Mesendoderm (in vitro differentiated cells): ENCODE results near the gene KXD1.
A peak's percentile ranks its signal among the peaks of the same experiment; 100 is the strongest.

ENCODE experiments used
- DNase-seq: peaks from one replicate; pipeline ENCODE4 v3.0.0; 2013
- H2AK5ac ChIP-seq: 2 replicates; pipeline ENCODE4 v1.6.1; 2013; ENCODE audit warnings: low read length, inconsistent platforms
- H2BK120ac ChIP-seq: 2 replicates; pipeline ENCODE4 v1.6.1; 2013; ENCODE audit warnings: low read depth, mild to moderate bottlenecking, low read length, moderate library complexity, mixed read lengths
- H2BK15ac ChIP-seq: replicated peaks from 2 replicates; pipeline ENCODE4 v1.6.1; 2013; ENCODE audit warnings: low read depth, mild to moderate bottlenecking, moderate library complexity
- H2BK5ac ChIP-seq: 2 replicates; pipeline ENCODE4 v1.6.1; 2013; ENCODE audit warnings: low read length, inconsistent platforms
- H3K18ac ChIP-seq: 2 replicates; pipeline ENCODE4 v1.6.1; 2013; ENCODE audit warnings: mild to moderate bottlenecking, low read length, mixed read lengths
- H3K23ac ChIP-seq: one replicate; pipeline ENCODE4 v1.6.1; 2013; ENCODE audit warnings: low read length
- H3K27ac ChIP-seq: 2 replicates; pipeline ENCODE4 v1.5.1; 2013; ENCODE audit warnings: low read depth, mild to moderate bottlenecking, inconsistent platforms, low read length, moderate library complexity
- H3K27me3 ChIP-seq: 2 replicates; pipeline ENCODE4 v1.6.1; 2013; ENCODE audit warnings: low read length, control low read depth, mild to moderate bottlenecking, inconsistent platforms; ENCODE audit not compliant: insufficient read depth, poor library complexity
- H3K36me3 ChIP-seq: 2 replicates; pipeline ENCODE4 v1.6.1; 2013; ENCODE audit warnings: low read length, inconsistent platforms; ENCODE audit not compliant: control insufficient read depth, insufficient read depth
- H3K4ac ChIP-seq: one replicate; pipeline ENCODE4 v1.6.1; 2013; ENCODE audit warnings: low read depth, mild to moderate bottlenecking, low read length, moderate library complexity
- H3K4me1 ChIP-seq: 2 replicates; pipeline ENCODE4 v1.6.1; 2013; ENCODE audit warnings: low read depth, low read length, inconsistent platforms; ENCODE audit not compliant: control insufficient read depth
- H3K4me2 ChIP-seq: 2 replicates; pipeline ENCODE4 v1.6.1; 2013; ENCODE audit warnings: low read length
- H3K4me3 ChIP-seq: 2 replicates; pipeline ENCODE4 v1.5.1; 2013; ENCODE audit warnings: mild to moderate bottlenecking, low read length
- H3K56ac ChIP-seq: one replicate; pipeline ENCODE4 v1.6.1; 2013; ENCODE audit warnings: low read length
- H3K79me1 ChIP-seq: 2 replicates; pipeline ENCODE4 v1.6.1; 2013; ENCODE audit warnings: low read length, inconsistent platforms
- H3K79me2 ChIP-seq: 2 replicates; pipeline ENCODE4 v1.6.1; 2013; ENCODE audit warnings: mild to moderate bottlenecking, low read length; ENCODE audit not compliant: control insufficient read depth, insufficient read depth
- H3K9ac ChIP-seq: 2 replicates; pipeline ENCODE4 v1.6.1; 2013; ENCODE audit warnings: low read length, inconsistent platforms
- H4K5ac ChIP-seq: one replicate; pipeline ENCODE4 v1.6.1; 2013; ENCODE audit warnings: low read length
- H4K8ac ChIP-seq: one replicate; pipeline ENCODE4 v1.6.1; 2013; ENCODE audit warnings: low read depth, mild to moderate bottlenecking, control low read depth, low read length, moderate library complexity
- WGBS: extraction: QIAGEN DNeasy Blood & Tissue Kit; methylation state at CpG from one replicate; pipeline ENCODE4 v1.1.7; 2013; ENCODE audit warnings: low lambda C conversion rate, missing lambda C conversion rate; ENCODE audit not compliant: insufficient coverage; ENCODE audit errors: extremely low coverage; 5-methylcytosine and 5-hydroxymethylcytosine counted together

The KXD1 gene

GRCh38 chr19:18601875-18602274, 44.2 kb downstream of the KXD1 start:
- Histone ChIP-seq H3K4ac (no peak overlapping the region), H4K5ac (no peak overlapping the region), H3K23ac (no peak overlapping the region), H3K56ac (no peak overlapping the region), H3K9ac (no peak overlapping the region), H3K4me3 (no peak overlapping the region), H2BK5ac (no peak overlapping the region), H2BK15ac (no peak overlapping the region), H2AK5ac (no peak overlapping the region), H3K18ac (no peak overlapping the region), H3K27ac (no peak overlapping the region), H2BK120ac (no peak overlapping the region), H4K8ac (no peak overlapping the region), H3K36me3 (no peaks in the 10 kb centered on the region), H3K4me2 (no peak overlapping the region), H3K79me2 (no peaks in the 10 kb centered on the region), H3K79me1 (no peaks in the 10 kb centered on the region), H3K27me3 (peaks cover 11% of the 10 kb centered on the region), H3K4me1 (peaks cover 2% of the 10 kb centered on the region)
- no peak for DNase-seq
- WGBS = no CpG with 5 or more reads among the region's 4 CpGs

GRCh38 chr19:18603255-18603957, 45.7 kb downstream of the KXD1 start:
- Histone ChIP-seq H2BK120ac (no peak overlapping the region), H2BK5ac (no peak overlapping the region), H3K27ac (no peak overlapping the region), H4K5ac (no peak overlapping the region), H3K4me3 (no peak overlapping the region), H3K4me1 (peaks cover 2% of the 10 kb centered on the region), H3K79me2 (no peaks in the 10 kb centered on the region), H3K18ac (peak overlapping the region; percentile 22), H3K9ac (peak overlapping the region; percentile 51), H3K4ac (no peak overlapping the region), H2BK15ac (no peak overlapping the region), H3K79me1 (no peaks in the 10 kb centered on the region), H3K4me2 (peak overlapping the region; percentile 26), H4K8ac (no peak overlapping the region), H3K36me3 (no peaks in the 10 kb centered on the region), H3K27me3 (peaks cover 23% of the 10 kb centered on the region), H2AK5ac (no peak overlapping the region), H3K23ac (no peak overlapping the region), H3K56ac (peak overlapping the region; percentile 77)
- WGBS = no CpG with 5 or more reads among the region's 32 CpGs
- peak; percentile 70 for DNase-seq

GRCh38 chr19:18603958-18604819, 46.5 kb downstream of the KXD1 start:
- Histone ChIP-seq H3K27ac (no peak overlapping the region), H3K23ac (no peak overlapping the region), H2AK5ac (no peak overlapping the region), H3K4me1 (peaks cover 2% of the 10 kb centered on the region), H3K4me3 (no peak overlapping the region), H3K79me1 (no peaks in the 10 kb centered on the region), H4K8ac (no peak overlapping the region), H3K36me3 (no peaks in the 10 kb centered on the region), H3K18ac (peak overlapping the region; percentile 22), H2BK15ac (no peak overlapping the region), H3K4me2 (no peak overlapping the region), H3K4ac (no peak overlapping the region), H3K9ac (peak overlapping the region; percentile 47), H3K79me2 (no peaks in the 10 kb centered on the region), H4K5ac (no peak overlapping the region), H2BK120ac (no peak overlapping the region), H3K27me3 (peaks cover 25% of the 10 kb centered on the region), H2BK5ac (no peak overlapping the region), H3K56ac (peak overlapping the region; percentile 76)
- DNase-seq = no peak
- no CpG with 5 or more reads among the region's 26 CpGs for WGBS

- H3K56ac ChIP-seq = no peak overlapping the region
- H3K23ac ChIP-seq = no peak overlapping the region
- DNase-seq = no peak
- H4K5ac ChIP-seq = no peak overlapping the region
- H3K4me3 ChIP-seq = no peak overlapping the region
- no peak overlapping the region for H2BK15ac ChIP-seq
- H2BK120ac ChIP-seq = no peak overlapping the region
- H3K79me2 ChIP-seq = no peaks in the 10 kb centered on the region
- no CpG with 5 or more reads among the region's 10 CpGs for whole genome bisulfite sequencing
- no peaks in the 10 kb centered on the region for H3K79me1 ChIP-seq
- no peak overlapping the region for H3K9ac ChIP-seq
- no peak overlapping the region for H4K8ac ChIP-seq
- no peak overlapping the region for H3K4me2 ChIP-seq
- H3K27ac ChIP-seq = no peak overlapping the region
- peaks cover 2% of the 10 kb centered on the region for H3K4me1 ChIP-seq
- no peak overlapping the region for H3K18ac ChIP-seq
- no peaks in the 10 kb centered on the region for H3K36me3 ChIP-seq
- H3K4ac ChIP-seq = no peak overlapping the region
- H2AK5ac ChIP-seq = no peak overlapping the region
- H3K27me3 ChIP-seq = peaks cover 31% of the 10 kb centered on the region
- H2BK5ac ChIP-seq = no peak overlapping the region
Measured at GRCh38 chr19:18604820-18605159, 47.1 kb downstream of the KXD1 start.

GRCh38 chr19:18605196-18605545, 47.5 kb downstream of the KXD1 start:
- H3K79me2 ChIP-seq = no peaks in the 10 kb centered on the region
- H2BK15ac ChIP-seq = no peak overlapping the region
- peak overlapping the region; percentile 42 for H3K9ac ChIP-seq
- peak overlapping the region; percentile 74 for H3K56ac ChIP-seq
- no peak overlapping the region for H4K5ac ChIP-seq
- H3K4me3 ChIP-seq = no peak overlapping the region
- no peak overlapping the region for H2BK120ac ChIP-seq
- no peak overlapping the region for H4K8ac ChIP-seq
- H3K4me2 ChIP-seq = peak overlapping the region; percentile 24
- no peaks in the 10 kb centered on the region for H3K79me1 ChIP-seq
- no peak overlapping the region for H3K18ac ChIP-seq
- peaks cover 2% of the 10 kb centered on the region for H3K4me1 ChIP-seq
- no peak overlapping the region for H2AK5ac ChIP-seq
- no peak for DNase-seq
- no peak overlapping the region for H2BK5ac ChIP-seq
- no peak overlapping the region for H3K27ac ChIP-seq
- no CpG with 5 or more reads among the region's 17 CpGs for WGBS
- no peak overlapping the region for H3K4ac ChIP-seq
- H3K23ac ChIP-seq = peak overlapping the region; percentile 31
- H3K27me3 ChIP-seq = peaks cover 35% of the 10 kb centered on the region
- no peaks in the 10 kb centered on the region for H3K36me3 ChIP-seq
